HCT116 (cell line): ENCODE measurements around the gene MYLK. TPM values are rescaled to one million over a fixed set of nuclear protein-coding genes. Genes with fewer than 3 reads are reported as not detected.

Experiments
- ATAC-seq: fragments of 200-7000 bp; cut with Tn5 transposase; 2 replicates; pipeline ENCODE4 v1.9.1; 2020; ENCODE audit warnings: mild to moderate bottlenecking, moderate library complexity
- BruUV-seq: library from RNA; stranded (reverse); fragments of 400-500 nt; replicated peaks from 2 replicates; lab custom pipeline; 2021; lab: Mats Ljungman, UMichigan
- CTCF ChIA-PET: fragments of 300-600 bp; sonication (Branson Sonifier 250); formaldehyde crosslinking; loops from one replicate; lab custom pipeline; 2021; ENCODE audit warnings: antibody characterized with exemption; lab: Charles Lee
- POLR2A ChIA-PET: fragments of 300-600, 350-600 bp; sonication (Branson Sonifier 250); formaldehyde crosslinking; loops from one replicate; lab custom pipeline; 2021; ENCODE audit warnings: antibody characterized with exemption; lab: Charles Lee
- RAD21 ChIA-PET, 2 experiments: fragments of 300-600 bp; sonication (Branson Sonifier 250); formaldehyde crosslinking; loops; one replicate each; lab custom pipeline; 2023; ENCODE audit warnings: low total read pairs in 2 of 2; ENCODE audit not compliant: uncharacterized antibody in 2 of 2, unreplicated experiment in 2 of 2, low non-redundant PET in 1 of 2; lab: Charles Lee
- DNase-seq: peaks from one replicate; pipeline ENCODE4 v3.0.0-alpha.2; 2010; ENCODE audit warnings: low read depth, low spot score
- H2AFZ ChIP-seq: fragments of 200-600 bp; shearing (Covaris generic), sonication (generic); 2 replicates; pipeline ENCODE4 v1.6.1; 2017; ENCODE audit warnings: low read depth, mixed run types, mixed read lengths, antibody characterized with exemption, low read length; ENCODE audit not compliant: poor library complexity, severe bottlenecking
- H3K27ac ChIP-seq: 2 replicates; pipeline ENCODE4 v1.5.1; 2012; ENCODE audit warnings: low read depth, low read length
- H3K27me3 ChIP-seq: fragments of 200-600 bp; sonication (generic); 2 replicates; pipeline ENCODE4 v1.6.1; 2016; ENCODE audit warnings: mixed run types, low read length, mixed read lengths; ENCODE audit not compliant: insufficient read depth
- H3K36me3 ChIP-seq, 2 experiments: fragments of 200-500 bp in 1 of 2; fragments of 200-600 bp in 1 of 2; sonication (Bioruptor generic) in 1 of 2; sonication (generic) in 1 of 2; 2 replicates each; pipeline versions ENCODE4 v1.5.1 to v1.6.1; 2014 to 2016; ENCODE audit warnings: low read length in 2 of 2, inconsistent platforms in 1 of 2, mixed read lengths in 1 of 2, mixed run types in 1 of 2; ENCODE audit not compliant: insufficient read depth in 2 of 2, control insufficient read depth in 1 of 2
- H3K4me1 ChIP-seq, 2 experiments: fragments of 200-600 bp in 1 of 2; sonication (generic) in 1 of 2; 2 replicates each; pipeline versions ENCODE4 v1.5.1 to v1.6.1; 2012 to 2017; ENCODE audit warnings: low read length in 2 of 2, inconsistent platforms in 1 of 2, mild to moderate bottlenecking in 1 of 2, mixed read lengths in 1 of 2, mixed run types in 1 of 2, moderate library complexity in 1 of 2; ENCODE audit not compliant: insufficient read depth in 2 of 2, control insufficient read depth in 1 of 2
- H3K4me2 ChIP-seq: fragments of 200-600 bp; sonication (generic); 2 replicates; pipeline ENCODE4 v1.6.1; 2017; ENCODE audit warnings: mixed run types, low read length, mixed read lengths
- H3K4me3 ChIP-seq, 2 experiments: fragments of 200-600 bp in 1 of 2; sonication (generic) in 1 of 2; replicated peaks in 1 of 2; 2 replicates each; pipeline ENCODE4 v1.5.1; 2011 to 2016; ENCODE audit warnings: low read length in 2 of 2, control low read depth in 1 of 2, low read depth in 1 of 2, mild to moderate bottlenecking in 1 of 2, mixed read lengths in 1 of 2, mixed run types in 1 of 2
- H3K79me2 ChIP-seq: fragments of 200-600 bp; sonication (generic); 2 replicates; pipeline ENCODE4 v1.6.1; 2017; ENCODE audit warnings: mild to moderate bottlenecking, mixed run types, low read length, moderate library complexity, mixed read lengths; ENCODE audit not compliant: insufficient read depth
- H3K9ac ChIP-seq: fragments of 200-600 bp; sonication (generic); 2 replicates; pipeline ENCODE4 v1.6.1; 2016; ENCODE audit warnings: low read length, mixed read lengths
- H3K9me2 ChIP-seq: fragments of 200-600 bp; sonication (generic), shearing (Covaris generic); 2 replicates; pipeline ENCODE4 v1.6.1; 2017; ENCODE audit warnings: mixed run types, mild to moderate bottlenecking, moderate library complexity; ENCODE audit not compliant: insufficient read depth
- H3K9me3 ChIP-seq, 2 experiments: fragments of 200-500 bp in 1 of 2; fragments of 200-600 bp in 1 of 2; sonication (Bioruptor generic) in 1 of 2; sonication (generic) in 1 of 2; 2 replicates each; pipeline ENCODE4 v1.6.1; 2014 to 2017; ENCODE audit warnings: low read length in 2 of 2, mixed read lengths in 2 of 2, inconsistent platforms in 1 of 2, low read depth in 1 of 2, mild to moderate bottlenecking in 1 of 2, mixed run types in 1 of 2, moderate library complexity in 1 of 2; ENCODE audit not compliant: control insufficient read depth in 1 of 2, insufficient read depth in 1 of 2
- H4K20me1 ChIP-seq: fragments of 200-600 bp; sonication (generic), shearing (Covaris generic); 2 replicates; pipeline ENCODE4 v1.6.1; 2017; ENCODE audit warnings: mixed run types, mild to moderate bottlenecking, moderate library complexity; ENCODE audit not compliant: insufficient read depth
- ATF3 ChIP-seq: IDR thresholded peaks from 2 replicates; pipeline ENCODE4 v1.6.1; 2012
- CTCF ChIP-seq, 3 experiments: fragments of 200-600 bp in 1 of 3; sonication (generic) in 1 of 3; IDR thresholded peaks in 2 of 3; conservative IDR thresholded peaks in 1 of 3; 2 replicates each; pipeline ENCODE4 v1.5.1; 2012 to 2017; ENCODE audit warnings: low read depth in 2 of 3, low read length in 2 of 3, antibody characterized with exemption in 1 of 3, borderline replicate concordance in 1 of 3, control low read depth in 1 of 3, mild to moderate bottlenecking in 1 of 3, mixed read lengths in 1 of 3, mixed run types in 1 of 3, moderate library complexity in 1 of 3; ENCODE audit not compliant: insufficient read depth in 1 of 3
- EGR1 ChIP-seq: IDR thresholded peaks from 2 replicates; pipeline ENCODE4 v1.6.1; 2012; ENCODE audit warnings: low read depth
- ELF1 ChIP-seq: IDR thresholded peaks from 2 replicates; pipeline ENCODE4 v1.6.1; 2012; ENCODE audit warnings: low read depth, borderline replicate concordance
- JUND ChIP-seq: IDR thresholded peaks from 2 replicates; pipeline ENCODE4 v1.6.1; 2012
- MAX ChIP-seq: IDR thresholded peaks from 2 replicates; pipeline ENCODE4 v1.6.1; 2012
- POLR2AphosphoS5 ChIP-seq: IDR thresholded peaks from 2 replicates; pipeline ENCODE4 v1.6.1; 2011; ENCODE audit warnings: mild to moderate bottlenecking, low read depth, low read length, moderate library complexity
- REST ChIP-seq: IDR thresholded peaks from 2 replicates; pipeline ENCODE4 v1.6.1; 2012; ENCODE audit warnings: low read depth
- SRF ChIP-seq: IDR thresholded peaks from 2 replicates; pipeline ENCODE4 v1.6.1; 2012; ENCODE audit warnings: low read depth
- YY1 ChIP-seq: IDR thresholded peaks from 2 replicates; pipeline ENCODE4 v1.6.1; 2011; ENCODE audit warnings: low read length, low read depth, moderate library complexity, mild to moderate bottlenecking; ENCODE audit not compliant: insufficient replicate concordance; ENCODE audit errors: extremely low read depth
- intact Hi-C: fragments of 100-400 bp; cut with micrococcal nuclease; formaldehyde crosslinking; loops from 2 replicates; pipeline ENCODE4 v1.10.0; 2022
- total RNA-seq: library from RNA; stranded (reverse); gene quantifications from one replicate; pipeline ENCODE4 v1.2.1, GENCODE V29; 2021; ENCODE audit not compliant: unreplicated experiment

The MYLK gene
- total RNA-seq, 1 experiment from 2014 or later, result 3.8 TPM

GRCh38 chr3:123670743-123671142 lies 213.4 kb downstream of the MYLK start:
- intact Hi-C loops, result no loop called here
- no TSS peak for BruUV-seq
- Histone ChIP-seq H3K9ac (no peak overlapping the region), H3K36me3 (no peaks in the 10 kb centered on the region), H3K4me1 (no peaks in the 10 kb centered on the region), H2AFZ (no peak overlapping the region), H3K9me3 (no peaks in the 10 kb centered on the region), H3K27me3 (peaks cover 14% of the 10 kb centered on the region; the same call in 1 of the 2 replicates), H4K20me1 (no peaks in the 10 kb centered on the region), H3K4me3 (no peak overlapping the region), H3K27ac (no peak overlapping the region), H3K79me2 (no peaks in the 10 kb centered on the region), H3K4me2 (no peak overlapping the region), H3K9me2 (no peaks in the 10 kb centered on the region)
- DNase-seq (no peak), ATAC-seq (no peak)
- ChIA-PET POLR2A (no interaction called here), CTCF (no interaction called here), RAD21 (no interaction called here)
- TF ChIP-seq MAX (no peak), POLR2AphosphoS5 (no peak), EGR1 (no peak), YY1 (no peak), REST (no peak), SRF (no peak), CTCF (IDR thresholded peaks at IDR 0.05 in 2 of 3, conservative IDR thresholded peaks at IDR 0.05 in 1 of 3; ENCODE audit: borderline replicate concordance in 1 of 3, insufficient read depth in 1 of 3, low read depth in 2 of 3, low read length in 2 of 3) (no peak), ATF3 (no peak), JUND (no peak), ELF1 (no peak)
